Progenitor cell of endocrine pancreas (in vitro differentiated cells): Measurements from ENCODE around the gene RBMS1. TPM values are rescaled to one million over a fixed set of nuclear protein-coding genes. Genes with fewer than 3 reads are reported as not detected.

Source experiments
- DNase-seq: peaks from one replicate; pipeline ENCODE4 v3.0.0; 2021; ENCODE audit warnings: low spot score; ENCODE audit not compliant: unreplicated experiment
- H3K27ac Mint-ChIP-seq: 2 replicates; pipeline ENCODE4 v1.8.0; 2021; ENCODE audit warnings: mild to moderate bottlenecking, moderate library complexity, mixed read lengths
- H3K27me3 Mint-ChIP-seq: 2 replicates; pipeline ENCODE4 v1.8.0; 2021; ENCODE audit warnings: mixed read lengths
- H3K36me3 Mint-ChIP-seq: 2 replicates; pipeline ENCODE4 v1.8.0; 2022; ENCODE audit warnings: mixed read lengths; ENCODE audit not compliant: insufficient read depth
- H3K4me1 Mint-ChIP-seq: 2 replicates; pipeline ENCODE4 v1.8.0; 2021; ENCODE audit warnings: low read depth, mixed read lengths
- H3K4me3 Mint-ChIP-seq: 2 replicates; pipeline ENCODE4 v1.8.0; 2021; ENCODE audit warnings: low read depth, mild to moderate bottlenecking, moderate library complexity, mixed read lengths
- H3K9me3 Mint-ChIP-seq: 2 replicates; pipeline ENCODE4 v1.8.0; 2021; ENCODE audit warnings: low read depth, mixed read lengths
- CTCF ChIP-seq: fragments of 200-600 bp; sonication (generic); IDR thresholded peaks from one replicate; pipeline ENCODE4 v1.5.0; 2021; ENCODE audit warnings: antibody characterized with exemption, mild to moderate bottlenecking; ENCODE audit not compliant: unreplicated experiment
- total RNA-seq: library from RNA; stranded (reverse); gene quantifications from 2 replicates; pipeline ENCODE4 v1.2.1, GENCODE V29; 2021

Gene RBMS1
- total RNA-seq, 1 donor from 2014 or later = 59.8 TPM

GRCh38 chr2:160255408-160255807 lies 238.2 kb downstream of the RBMS1 start:
- TF ChIP-seq CTCF = no peak
- Mint-ChIP-seq H3K4me3 (no peak overlapping the region), H3K27ac (no peak overlapping the region), H3K9me3 (no peaks in the 10 kb centered on the region), H3K27me3 (no peaks in the 10 kb centered on the region), H3K36me3 (no peaks in the 10 kb centered on the region), H3K4me1 (no peaks in the 10 kb centered on the region)
- DNase-seq = no peak

GRCh38 chr2:160254189-160254762 lies 239.3 kb downstream of the RBMS1 start:
- H3K27ac Mint-ChIP-seq = no peak overlapping the region
- H3K4me3 Mint-ChIP-seq = no peak overlapping the region
- no peaks in the 10 kb centered on the region for H3K9me3 Mint-ChIP-seq
- no peaks in the 10 kb centered on the region for H3K36me3 Mint-ChIP-seq
- no peaks in the 10 kb centered on the region for H3K27me3 Mint-ChIP-seq
- TF ChIP-seq CTCF = no peak
- no peak for DNase-seq
- H3K4me1 Mint-ChIP-seq = no peaks in the 10 kb centered on the region

- DNase-seq = no peak
- H3K9me3 Mint-ChIP-seq = no peaks in the 10 kb centered on the region
- H3K36me3 Mint-ChIP-seq = no peaks in the 10 kb centered on the region
- no peak overlapping the region for H3K27ac Mint-ChIP-seq
- no peak overlapping the region for H3K4me3 Mint-ChIP-seq
- no peak for TF ChIP-seq CTCF
- no peaks in the 10 kb centered on the region for H3K27me3 Mint-ChIP-seq
- no peaks in the 10 kb centered on the region for H3K4me1 Mint-ChIP-seq
Measured at GRCh38 chr2:160253440-160254188, 240.0 kb downstream of the RBMS1 start.

- DNase-seq = no peak
- TF ChIP-seq CTCF = no peak
- Mint-ChIP-seq H3K27me3 (no peaks in the 10 kb centered on the region), H3K36me3 (no peaks in the 10 kb centered on the region), H3K4me3 (no peak overlapping the region), H3K27ac (no peak overlapping the region), H3K4me1 (no peaks in the 10 kb centered on the region), H3K9me3 (no peaks in the 10 kb centered on the region)
Measured at GRCh38 chr2:160252900-160253299, 240.7 kb downstream of the RBMS1 start.

GRCh38 chr2:160252278-160252887 lies 241.2 kb downstream of the RBMS1 start:
- H3K4me3 Mint-ChIP-seq = no peak overlapping the region
- DNase-seq = no peak
- H3K4me1 Mint-ChIP-seq = no peaks in the 10 kb centered on the region
- H3K27me3 Mint-ChIP-seq = no peaks in the 10 kb centered on the region
- no peaks in the 10 kb centered on the region for H3K36me3 Mint-ChIP-seq
- peak; percentile 80 for TF ChIP-seq CTCF
- no peak overlapping the region for H3K27ac Mint-ChIP-seq
- no peaks in the 10 kb centered on the region for H3K9me3 Mint-ChIP-seq
